Uterus (tissue), 2 donors: ENCODE measurements around the gene IFNLR1.
"Not testable (repeated sequence)": the region's sequence is repeated elsewhere in the genome, so short reads cannot be mapped to it uniquely, and the experiment has no call there.

ENCODE experiments used
- POLR2A ChIP-seq, 2 donors: fragments of 450-650 bp; IDR thresholded peaks; one replicate each; pipeline ENCODE4 v1.6.1; 2016; ENCODE audit warnings: antibody characterized with exemption in 2 of 2, mild to moderate bottlenecking in 1 of 2, moderate library complexity in 1 of 2
- TF ChIP-seq, protein P1 (sequence below), 4 experiments: fragments of 200-600 bp in 2 of 4; fragments of 450-650 bp in 2 of 4; sonication (generic) in 2 of 4; IDR thresholded peaks; one replicate each; pipeline ENCODE4 v1.5.1; 2016 to 2019; ENCODE audit warnings: antibody characterized with exemption in 4 of 4, mild to moderate bottlenecking in 2 of 4, moderate library complexity in 1 of 4

DNA sequence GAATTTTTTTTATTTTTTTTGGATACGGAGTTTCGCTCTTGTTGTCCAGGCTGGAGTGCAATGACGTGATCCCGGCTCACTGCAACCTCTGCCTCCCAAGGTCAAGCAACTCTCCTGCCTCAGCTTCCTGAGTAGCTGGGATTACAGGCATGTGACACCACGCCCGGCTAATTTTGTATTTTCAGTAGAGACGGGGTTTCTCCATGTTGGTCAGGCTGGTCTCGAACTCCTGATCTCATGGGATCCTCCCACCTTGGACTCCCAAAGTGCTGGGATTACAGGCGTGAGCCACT is 20.3 kb upstream of the IFNLR1 start:
- TF ChIP-seq, protein P1, sequence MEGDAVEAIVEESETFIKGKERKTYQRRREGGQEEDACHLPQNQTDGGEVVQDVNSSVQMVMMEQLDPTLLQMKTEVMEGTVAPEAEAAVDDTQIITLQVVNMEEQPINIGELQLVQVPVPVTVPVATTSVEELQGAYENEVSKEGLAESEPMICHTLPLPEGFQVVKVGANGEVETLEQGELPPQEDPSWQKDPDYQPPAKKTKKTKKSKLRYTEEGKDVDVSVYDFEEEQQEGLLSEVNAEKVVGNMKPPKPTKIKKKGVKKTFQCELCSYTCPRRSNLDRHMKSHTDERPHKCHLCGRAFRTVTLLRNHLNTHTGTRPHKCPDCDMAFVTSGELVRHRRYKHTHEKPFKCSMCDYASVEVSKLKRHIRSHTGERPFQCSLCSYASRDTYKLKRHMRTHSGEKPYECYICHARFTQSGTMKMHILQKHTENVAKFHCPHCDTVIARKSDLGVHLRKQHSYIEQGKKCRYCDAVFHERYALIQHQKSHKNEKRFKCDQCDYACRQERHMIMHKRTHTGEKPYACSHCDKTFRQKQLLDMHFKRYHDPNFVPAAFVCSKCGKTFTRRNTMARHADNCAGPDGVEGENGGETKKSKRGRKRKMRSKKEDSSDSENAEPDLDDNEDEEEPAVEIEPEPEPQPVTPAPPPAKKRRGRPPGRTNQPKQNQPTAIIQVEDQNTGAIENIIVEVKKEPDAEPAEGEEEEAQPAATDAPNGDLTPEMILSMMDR (IDR thresholded peaks at IDR 0.05): not testable (repeated sequence)
- not testable (repeated sequence) for TF ChIP-seq POLR2A (IDR thresholded peaks at IDR 0.05)
